Activated CD4-positive, alpha-beta T cell treated with anti-CD3 and anti-CD28 coated beads, Interleukin-2, amount 50 U/mL, for 48 hours (primary cell): ENCODE results near the gene GALNT12.

Experiments
- DNase-seq, 2 experiments: peaks; one replicate each; pipeline ENCODE4 v3.0.0-alpha.2; 2020

The GALNT12 gene

GRCh38 chr9:98807070-98807813 lies at the start of gene GALNT12:
GALNT12 (plus strand) TSS chr9:98807670; CDS start chr9:98807699, 29 bp downstream.
- peak; percentile 55 to 61 for DNase-seq

DNA sequence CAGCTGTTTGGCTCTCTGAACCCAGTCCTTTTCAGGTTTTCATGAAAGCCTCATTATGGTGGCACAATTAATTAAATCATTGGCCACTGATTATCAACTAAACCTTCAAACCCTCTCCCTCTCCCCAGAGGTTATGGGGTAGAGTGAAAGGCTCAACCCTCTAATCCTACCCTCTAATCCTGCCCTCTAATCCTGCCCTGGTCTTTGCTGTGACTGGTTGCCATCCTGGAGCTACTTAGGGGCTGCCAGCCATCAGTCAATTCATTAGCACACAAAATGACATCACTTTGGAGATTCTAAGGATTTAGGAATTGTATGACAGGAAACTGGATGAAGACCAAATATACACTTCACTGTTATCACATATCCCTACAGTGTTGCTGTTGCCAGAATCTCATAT lies 47.2 kb upstream of the GALNT12 start:
- no peak for DNase-seq

DNA sequence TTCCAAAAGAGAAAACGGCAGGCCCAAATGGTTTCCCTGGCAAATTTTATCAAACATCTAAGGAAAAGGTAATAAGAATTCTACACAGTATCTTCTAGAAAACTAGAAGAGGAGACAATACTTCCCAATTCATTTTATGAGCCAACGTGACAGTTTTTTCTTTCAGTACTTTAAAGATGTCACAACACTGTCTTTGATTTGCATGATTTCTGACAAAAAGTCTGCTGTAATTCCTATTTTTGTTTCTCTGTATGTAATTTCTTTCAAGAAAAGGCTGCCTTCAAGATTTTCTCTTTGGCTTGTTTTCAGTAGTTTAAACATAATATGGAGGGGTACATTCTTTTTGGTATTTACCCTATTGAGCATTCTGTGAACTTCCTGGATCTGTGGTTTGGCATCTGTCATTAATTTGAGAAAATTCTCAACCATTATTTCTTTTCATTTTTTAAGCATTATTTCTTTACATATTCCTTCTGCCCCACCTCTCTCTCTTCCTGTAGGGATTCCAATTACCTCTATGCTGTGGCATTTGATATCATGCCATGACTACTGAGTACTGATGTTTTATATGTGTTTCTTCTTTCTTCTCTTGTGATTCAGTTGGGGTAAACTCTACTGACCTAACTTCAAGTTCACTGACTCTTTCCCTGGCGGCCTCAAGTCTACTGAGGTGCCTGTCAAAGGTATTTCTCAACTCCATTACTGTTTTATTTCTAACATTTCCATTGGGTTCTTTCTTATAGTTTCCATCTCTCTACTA lies 43.3 kb upstream of the GALNT12 start:
- no peak for DNase-seq

GRCh38 chr9:98765256-98765655 lies 42.2 kb upstream of the GALNT12 start:
- DNase-seq: no peak

- no peak for DNase-seq
Observed at GRCh38 chr9:98766586-98766985, 40.9 kb upstream of the GALNT12 start.

- DNase-seq: no peak
Observed at GRCh38 chr9:98767196-98767595, 40.3 kb upstream of the GALNT12 start.

GRCh38 chr9:98767915-98768314 lies 39.6 kb upstream of the GALNT12 start:
- DNase-seq: no peak

DNA sequence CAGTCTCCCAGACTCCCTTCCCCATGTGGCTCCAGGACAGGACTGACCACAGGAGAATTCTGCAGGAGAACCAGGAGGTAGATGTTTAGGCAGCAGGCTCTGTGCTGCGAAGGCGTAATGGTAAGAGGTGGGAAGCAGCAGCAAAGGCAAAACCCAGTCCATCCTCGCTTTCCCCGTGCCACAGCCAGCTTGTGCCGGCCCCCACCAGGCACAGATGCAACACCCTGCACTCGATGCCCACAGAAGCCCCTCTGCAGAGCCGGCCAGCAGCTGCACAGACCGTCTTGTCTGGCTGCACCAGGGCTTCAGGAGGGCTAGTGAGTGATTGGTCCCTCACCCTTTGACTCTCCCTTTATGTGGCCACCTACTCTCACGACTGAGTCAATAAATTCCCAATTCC lies 39.1 kb upstream of the GALNT12 start:
- no peak for DNase-seq

- no peak for DNase-seq
Observed at GRCh38 chr9:98770717-98771116, 36.8 kb upstream of the GALNT12 start.

- DNase-seq: no peak
Observed at GRCh38 chr9:98771209-98771874, 36.1 kb upstream of the GALNT12 start.

DNA sequence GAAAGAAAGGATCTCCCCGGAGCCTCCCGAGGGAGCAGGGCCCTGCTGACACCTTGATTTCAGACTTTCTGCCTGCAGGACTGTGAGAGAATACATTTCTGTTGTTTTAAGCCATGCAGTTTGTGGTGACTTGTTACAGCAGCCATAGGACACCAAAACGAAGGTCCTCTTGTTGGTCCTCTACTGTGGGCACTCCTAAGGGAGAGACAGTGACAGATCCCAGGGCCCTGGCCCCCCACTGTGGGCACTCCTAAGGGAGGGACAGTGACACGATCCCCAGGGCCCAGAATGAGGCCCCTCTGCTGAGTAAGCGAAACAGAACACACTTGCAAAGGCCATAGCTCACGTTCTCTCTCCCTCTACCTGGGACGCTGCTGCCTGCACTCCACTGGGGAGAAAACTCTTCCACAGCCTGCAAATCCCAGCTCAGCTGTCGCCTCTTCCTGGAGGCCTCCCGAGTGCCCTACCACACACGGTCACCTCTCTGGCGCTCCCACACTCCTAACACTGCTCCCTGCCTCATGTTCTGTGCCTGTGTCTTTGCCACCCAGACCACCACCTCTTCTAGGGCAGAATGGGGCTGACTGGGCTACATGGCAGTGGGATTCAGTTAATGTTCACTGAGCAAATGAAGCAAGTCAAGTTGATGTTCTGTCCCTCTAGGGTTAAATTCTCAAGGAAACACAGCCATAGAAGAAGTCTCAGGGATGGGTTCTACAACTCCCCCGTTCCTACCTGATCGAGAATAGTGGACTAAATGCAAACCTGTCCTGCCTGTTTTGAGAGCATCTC lies 34.9 kb upstream of the GALNT12 start:
- DNase-seq: no peak

DNA sequence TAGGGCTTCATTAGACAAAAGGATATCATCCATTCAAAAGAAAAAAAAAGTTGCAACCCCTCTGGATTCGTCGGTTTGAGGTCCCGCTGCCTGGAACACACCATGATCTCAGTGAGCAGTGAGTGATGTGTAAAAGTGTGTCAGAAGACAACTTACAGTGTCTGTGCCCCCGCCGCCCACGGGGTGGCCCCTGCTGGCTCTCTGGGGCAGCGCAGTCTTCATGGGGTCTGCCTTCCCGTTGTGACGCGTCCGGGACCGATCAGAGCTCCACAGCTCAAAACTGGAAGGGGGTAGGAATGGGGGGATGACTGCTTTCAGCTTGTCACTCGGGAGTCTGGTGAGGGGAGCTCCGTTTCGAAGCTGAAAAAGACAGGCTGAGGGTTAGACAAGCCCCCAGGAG lies 33.7 kb upstream of the GALNT12 start:
- no peak for DNase-seq

DNA sequence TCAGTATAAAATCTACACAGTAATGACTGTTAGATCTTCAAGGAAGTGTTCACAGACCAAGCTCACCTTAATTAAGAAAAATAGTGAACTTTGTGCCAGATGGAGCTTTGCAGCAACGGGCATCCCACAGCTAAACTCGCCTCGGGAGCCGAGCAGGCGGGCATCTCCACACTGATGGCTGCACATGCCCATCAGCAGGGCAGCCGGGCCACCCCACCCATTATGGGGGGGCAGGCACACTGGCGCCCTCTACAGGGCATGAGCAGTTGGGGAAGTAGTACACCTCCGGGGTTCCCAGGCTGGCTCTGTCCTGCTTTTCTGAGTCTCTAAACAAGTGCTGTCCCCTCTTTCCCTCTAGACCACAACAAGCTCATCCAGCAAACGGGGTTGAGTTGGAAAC lies 32.7 kb upstream of the GALNT12 start:
- DNase-seq: peak; percentile 27 to 41

DNA sequence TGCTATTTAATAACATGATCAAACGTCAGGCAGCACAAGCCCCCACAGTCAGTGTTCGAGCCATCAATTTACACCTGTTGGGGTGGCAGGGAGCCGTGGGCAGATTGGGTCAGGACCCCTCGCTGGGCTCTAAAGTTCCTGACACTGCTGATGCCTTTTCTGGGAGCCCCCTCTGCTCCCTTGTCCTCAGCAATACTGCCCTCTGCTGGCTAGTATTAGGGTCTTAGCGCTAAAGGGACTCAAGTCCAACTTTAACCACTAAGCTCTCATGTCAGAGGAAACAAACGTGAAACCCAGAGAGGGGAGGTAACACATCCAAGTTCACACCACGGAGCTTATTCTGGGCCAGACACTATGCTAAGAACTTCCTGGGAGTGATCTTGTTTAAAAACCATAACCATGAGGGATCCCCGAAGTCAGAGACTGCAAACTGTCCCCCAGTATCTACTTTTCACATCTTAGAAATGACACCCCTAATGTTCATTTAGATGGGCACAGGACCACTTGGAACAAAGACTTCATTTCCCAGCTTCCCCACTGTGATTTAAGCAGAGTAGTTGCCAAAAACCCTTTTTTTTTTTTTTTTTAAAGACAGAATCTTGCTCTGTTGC lies 31.5 kb upstream of the GALNT12 start:
- DNase-seq: peak in 1 of 2 experiments; percentile 47

DNA sequence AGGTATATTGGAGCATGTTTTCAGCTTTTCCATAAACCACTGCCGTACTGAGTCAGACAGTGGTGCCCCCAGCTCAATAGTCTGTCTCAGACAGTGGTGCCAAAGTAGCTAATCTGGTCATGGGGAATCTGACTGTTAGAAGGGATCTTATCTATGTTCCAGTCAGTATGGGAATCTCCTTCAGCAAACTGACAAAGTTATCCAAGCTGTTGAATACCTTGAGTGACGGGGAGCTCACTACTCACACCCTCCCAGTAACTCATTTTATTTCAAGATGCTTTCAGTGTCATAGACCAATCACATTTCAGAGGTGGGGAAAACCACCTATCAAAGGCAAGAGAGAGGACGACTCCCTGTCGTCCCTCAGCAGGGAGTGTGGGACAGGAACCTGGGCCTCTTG lies 29.9 kb upstream of the GALNT12 start:
- no peak for DNase-seq

GRCh38 chr9:98778251-98778650 lies 29.2 kb upstream of the GALNT12 start:
- no peak for DNase-seq

DNA sequence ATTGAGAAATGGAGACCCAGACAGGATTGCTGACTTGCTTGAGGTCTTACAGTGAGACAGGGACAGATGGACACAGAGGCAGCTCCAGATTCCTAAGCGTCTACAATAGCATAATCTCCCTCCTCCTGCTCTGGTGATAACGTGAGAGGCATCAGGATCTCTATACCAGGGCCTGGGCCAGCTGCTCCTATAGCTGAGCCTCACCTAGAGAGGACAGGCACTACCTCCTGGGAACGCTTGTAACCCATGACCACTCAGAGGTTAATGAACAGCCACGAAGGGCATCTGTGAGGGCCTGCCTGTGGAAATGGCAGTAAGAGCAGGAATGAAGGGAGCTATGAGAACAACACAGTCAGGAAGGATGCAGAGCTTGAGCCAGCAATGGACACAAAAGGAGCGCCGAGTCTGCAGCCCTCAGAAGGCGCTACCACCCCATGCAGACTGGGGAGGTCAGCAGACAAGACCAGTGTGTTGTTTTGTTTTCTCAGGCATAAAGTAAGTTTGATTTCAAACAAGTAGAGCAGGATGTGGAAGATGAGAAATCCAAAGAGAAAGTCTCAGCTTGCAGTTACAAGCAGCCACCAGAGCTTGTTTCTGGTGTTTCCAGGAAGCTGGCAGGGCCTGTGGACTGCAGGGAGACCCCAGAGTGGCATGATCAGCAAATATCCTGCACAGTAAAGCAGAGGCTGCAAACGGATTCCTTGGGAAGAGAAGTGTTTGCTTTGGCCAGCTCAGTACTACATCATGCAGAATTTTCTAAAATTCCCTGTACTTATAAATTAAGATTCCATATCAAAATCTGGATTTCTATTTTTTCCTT lies 28.5 kb upstream of the GALNT12 start:
- DNase-seq: no peak

DNA sequence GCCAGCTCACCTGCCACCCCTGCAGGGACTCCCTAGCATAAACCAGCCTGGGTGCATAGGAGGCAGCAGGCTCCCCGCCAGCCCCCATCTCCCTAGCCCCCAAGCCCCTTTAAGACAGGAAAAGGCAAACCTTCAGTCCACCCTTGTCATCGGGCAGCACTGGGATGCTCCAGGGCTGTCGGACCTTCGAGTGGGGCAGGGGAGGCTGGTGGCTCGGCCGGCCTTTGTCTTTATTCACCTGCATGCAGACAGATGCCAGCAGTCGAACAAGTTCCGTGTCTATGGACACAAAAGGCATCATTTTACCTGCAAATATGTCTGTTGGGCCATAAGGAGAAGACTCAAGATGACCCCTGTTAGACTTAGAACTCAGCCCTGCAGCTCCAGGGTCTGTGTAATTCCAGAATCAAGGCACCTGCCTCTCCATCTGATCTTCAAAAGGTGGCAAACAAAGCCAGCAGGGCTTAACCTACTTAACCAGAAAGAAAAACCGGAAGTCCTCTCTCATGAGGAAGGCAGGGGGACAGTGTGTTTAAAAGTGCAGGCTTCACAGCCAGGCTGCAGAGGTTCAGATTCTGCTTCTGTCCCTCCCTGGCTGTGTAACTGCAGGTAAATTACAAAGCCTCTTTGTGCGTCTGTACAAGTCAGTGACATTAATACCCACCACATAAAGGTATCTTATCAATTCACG lies 27.3 kb upstream of the GALNT12 start:
- DNase-seq: no peak

DNA sequence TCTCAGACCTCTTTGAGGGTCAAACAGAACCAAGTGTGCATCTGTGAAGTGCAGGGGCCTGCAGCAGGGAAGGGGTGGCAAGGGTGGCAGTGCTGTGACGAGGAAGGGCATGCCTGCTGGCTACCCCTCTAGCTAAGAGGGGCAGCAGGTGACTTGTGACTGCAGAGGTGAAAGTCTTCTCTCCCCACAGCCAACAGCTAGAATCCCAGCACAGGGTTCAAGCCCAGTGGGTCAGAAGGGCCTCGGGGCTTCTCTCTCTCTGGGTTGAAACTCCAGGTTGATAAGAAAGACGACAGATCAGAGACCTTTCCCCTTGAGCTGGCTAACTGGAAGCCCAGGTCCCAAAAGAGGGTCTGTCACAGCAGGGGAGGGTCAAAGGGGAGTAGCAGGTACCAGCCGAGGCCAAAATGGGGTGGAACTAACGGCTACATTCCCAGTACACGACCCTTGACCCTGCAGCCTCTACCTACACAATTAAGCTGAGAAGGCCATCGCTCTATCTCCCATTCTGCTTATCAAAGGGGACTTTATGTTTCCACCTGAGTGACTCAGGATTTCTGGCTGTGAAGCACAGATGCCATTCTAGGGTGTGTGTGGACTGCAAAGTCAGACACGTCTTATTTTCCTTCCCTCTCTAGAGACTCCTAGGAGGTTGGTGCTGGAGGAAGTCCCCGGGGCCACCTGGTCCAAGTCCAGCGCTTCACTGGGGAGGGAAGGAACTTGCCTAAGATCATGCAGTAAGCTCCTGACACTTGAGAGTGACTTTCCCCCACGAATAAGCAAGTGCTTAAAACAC lies 25.7 kb upstream of the GALNT12 start:
- no peak for DNase-seq
